GM19240 (cell line): Measurements from ENCODE around the gene LRRTM1.

Experiments
- DNase-seq: peaks from one replicate; pipeline ENCODE4 v3.0.0; 2011; ENCODE audit warnings: low spot score; ENCODE audit not compliant: insufficient read length

The LRRTM1 gene

GRCh38 chr2:80303909-80304837 lies at the start of gene LRRTM1:
Gene LRRTM1 (minus strand): TSS chr2:80304752. CDS start chr2:80303819, 933 bp downstream.
- no peak for DNase-seq

GRCh38 chr2:80351231-80351630 lies 46.7 kb upstream of the LRRTM1 start:
- DNase-seq: no peak

- no peak for DNase-seq
These were observed 44.4 kb upstream of the LRRTM1 start for GRCh38 chr2:80348953-80349352.

- DNase-seq: no peak
These were observed 43.5 kb upstream of the LRRTM1 start for GRCh38 chr2:80348078-80348477.

- DNase-seq: no peak
These were observed 35.5 kb upstream of the LRRTM1 start for GRCh38 chr2:80340022-80340421.

- no peak for DNase-seq
These were observed 34.2 kb upstream of the LRRTM1 start for GRCh38 chr2:80338794-80339193.

- DNase-seq: no peak
These were observed 30.9 kb upstream of the LRRTM1 start for GRCh38 chr2:80335411-80335810.

GRCh38 chr2:80333886-80334285 lies 29.3 kb upstream of the LRRTM1 start:
- DNase-seq: no peak

- no peak for DNase-seq
These were observed 26.2 kb upstream of the LRRTM1 start for GRCh38 chr2:80330527-80331450.

- no peak for DNase-seq
These were observed 24.9 kb upstream of the LRRTM1 start for GRCh38 chr2:80329491-80329890.

- no peak for DNase-seq
These were observed 23.6 kb upstream of the LRRTM1 start for GRCh38 chr2:80328159-80328571.

GRCh38 chr2:80326861-80327260 lies 22.3 kb upstream of the LRRTM1 start:
- DNase-seq: no peak

- no peak for DNase-seq
These were observed 21.7 kb upstream of the LRRTM1 start for GRCh38 chr2:80326214-80326613.

- DNase-seq: no peak
These were observed 20.0 kb upstream of the LRRTM1 start for GRCh38 chr2:80324525-80324924.

- no peak for DNase-seq
These were observed 19.1 kb upstream of the LRRTM1 start for GRCh38 chr2:80323610-80324009.

GRCh38 chr2:80322958-80323357 lies 18.4 kb upstream of the LRRTM1 start:
- DNase-seq: no peak

- no peak for DNase-seq
These were observed 17.9 kb upstream of the LRRTM1 start for GRCh38 chr2:80322311-80322920.

GRCh38 chr2:80312282-80312839 lies 7.8 kb upstream of the LRRTM1 start:
- DNase-seq: no peak

GRCh38 chr2:80311304-80311703 lies 6.8 kb upstream of the LRRTM1 start:
- DNase-seq: no peak

GRCh38 chr2:80303006-80303908 lies 1.3 kb downstream of the LRRTM1 start:
- DNase-seq: no peak
